Left renal cortex interstitium (tissue), 4 donors: ENCODE data around the gene H3-3A. TPM values are rescaled to one million over a fixed set of nuclear protein-coding genes. Genes with fewer than 3 reads are reported as not detected.
"Not testable (repeated sequence)": the region's sequence is repeated elsewhere in the genome, so short reads cannot be mapped to it uniquely, and the experiment has no call there.

Experiments
- DNase-seq, 4 donors: peaks; one replicate each; pipeline ENCODE4 v3.0.0-alpha.2; 2013; ENCODE audit warnings: low read depth in 4 of 4, low spot score in 2 of 4, missing footprints in 1 of 4
- polyA plus RNA-seq, 4 donors: library from polyadenylated mRNA; unstranded; fragments of 120-200 nt; gene quantifications; one replicate each; pipeline ENCODE4 v1.2.1, GENCODE V29; 2013; ENCODE audit not compliant: insufficient read length in 4 of 4

The H3-3A gene
- polyA plus RNA-seq, 4 donors, result 1,203 to 1,589 (median 1,301) TPM

DNA sequence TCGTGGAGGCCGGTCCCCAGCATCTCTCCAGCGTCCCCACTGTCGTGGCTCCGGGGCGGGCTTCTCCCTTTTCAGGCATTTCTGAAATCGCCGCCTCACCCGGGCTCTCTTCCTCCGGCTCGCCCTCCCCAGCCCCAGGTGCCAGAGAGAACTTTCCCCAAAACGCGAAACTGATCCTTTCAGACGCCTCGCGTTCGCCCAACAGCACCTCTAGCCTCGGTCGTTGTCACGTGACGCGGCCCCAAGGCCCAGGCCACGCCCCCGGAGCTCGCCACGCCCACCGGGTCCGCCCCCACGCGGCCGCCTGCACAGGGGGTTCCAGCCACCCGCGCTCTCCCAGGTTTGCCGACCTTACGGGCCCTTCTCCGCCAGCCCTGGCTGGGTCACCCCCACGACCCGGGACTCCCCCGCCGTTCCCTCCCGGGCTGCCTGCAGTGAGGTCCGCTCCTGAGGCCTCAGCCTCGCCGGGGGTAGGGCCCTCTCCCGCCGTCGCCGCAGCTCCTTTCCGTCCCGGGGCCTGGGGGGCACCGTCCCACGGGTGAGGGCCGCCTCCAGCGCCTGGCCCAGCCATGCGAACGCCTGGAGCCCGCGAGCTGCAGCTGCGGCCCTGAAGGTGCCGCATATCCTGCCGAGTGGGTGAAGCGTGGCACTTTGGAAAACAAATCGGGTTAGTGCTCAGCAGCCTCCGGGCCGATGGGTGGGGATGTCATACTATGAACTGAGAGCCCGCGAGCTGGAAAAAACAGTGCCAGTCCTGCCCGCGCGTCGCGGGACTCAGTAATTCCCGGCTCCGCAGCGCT, 21.0 kb downstream of the H3-3A start:
- peak in 2 of 4 donors; percentile 64 to 68 for DNase-seq

DNA sequence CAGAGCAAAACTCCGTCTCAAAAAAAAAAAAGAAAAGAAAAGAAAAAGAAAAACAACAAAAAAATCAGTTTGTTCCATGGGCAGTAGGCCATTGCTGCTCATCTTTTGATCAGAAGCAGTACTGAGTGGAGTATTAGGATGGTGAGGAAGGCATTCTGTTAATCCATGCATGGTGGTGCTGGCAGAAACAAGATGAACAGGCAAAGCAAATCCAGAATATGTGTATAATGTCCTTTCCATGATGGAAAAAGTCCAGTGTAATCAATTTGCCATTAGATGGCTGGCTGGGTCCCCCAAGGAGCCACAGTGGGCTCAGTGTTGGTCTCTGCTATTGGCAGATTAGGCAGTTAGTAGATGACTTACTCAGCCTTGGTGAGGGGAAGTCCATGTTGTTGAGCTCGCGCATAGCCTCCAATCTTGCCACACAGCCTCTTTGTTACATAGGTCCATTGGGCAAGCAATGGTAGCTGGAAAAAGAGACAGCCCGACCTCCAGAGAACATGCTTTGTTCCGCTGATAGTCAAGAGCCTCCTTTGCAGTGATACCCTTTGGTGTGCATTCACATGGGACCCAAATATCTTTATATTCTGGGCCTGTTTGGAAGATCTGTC, 23.3 kb downstream of the H3-3A start:
- DNase-seq, result no peak

- no peak for DNase-seq
Observed at GRCh38 chr1:226086776-226087175, 24.3 kb downstream of the H3-3A start.

GRCh38 chr1:226091461-226091860, 28.9 kb downstream of the H3-3A start:
- no peak for DNase-seq

GRCh38 chr1:226092048-226092820, 29.7 kb downstream of the H3-3A start:
- DNase-seq, result not testable (repeated sequence)

- no peak for DNase-seq
Observed at GRCh38 chr1:226092965-226093364, 30.4 kb downstream of the H3-3A start.

GRCh38 chr1:226093621-226094020, 31.1 kb downstream of the H3-3A start:
- DNase-seq, result no peak

DNA sequence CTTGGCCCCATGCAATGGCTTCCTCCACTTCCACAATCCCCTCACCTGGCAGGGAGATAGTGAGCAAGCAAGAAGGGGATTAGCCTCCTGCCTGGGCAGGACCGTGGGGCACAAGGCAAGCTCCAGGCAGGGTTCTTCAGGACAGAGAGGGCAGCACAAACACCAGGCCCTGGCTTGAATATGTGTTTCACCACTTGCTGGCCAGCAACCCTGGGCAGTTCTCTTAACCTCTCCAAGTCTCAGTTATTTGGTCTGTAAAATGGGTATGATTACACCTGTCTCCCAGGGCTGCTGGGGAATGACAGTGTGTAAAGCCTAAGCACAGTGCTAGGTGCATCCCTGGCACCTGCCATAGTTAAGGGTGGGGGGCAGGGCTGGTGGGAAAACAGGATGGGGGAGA, 31.9 kb downstream of the H3-3A start:
- DNase-seq, result no peak

DNA sequence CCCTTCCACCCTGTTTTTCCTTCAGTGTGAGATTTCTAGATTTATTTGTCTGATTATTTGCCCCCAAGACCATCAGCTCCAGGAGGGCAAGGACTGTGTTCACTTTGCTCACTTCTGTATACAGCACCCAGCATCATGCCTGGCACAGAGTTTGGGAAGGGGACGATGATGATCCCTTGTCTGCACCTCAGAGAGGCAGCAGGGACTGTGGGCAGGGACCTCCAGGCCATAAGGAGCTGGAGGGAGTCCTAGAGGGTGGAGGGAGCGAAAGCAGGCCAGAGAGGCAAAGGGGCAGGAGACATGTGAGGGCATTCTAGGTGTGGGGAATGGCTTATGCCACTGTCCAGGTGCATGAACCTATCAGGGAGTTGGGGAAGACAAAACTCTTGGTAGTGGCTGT, 32.8 kb downstream of the H3-3A start:
- no peak for DNase-seq

DNA sequence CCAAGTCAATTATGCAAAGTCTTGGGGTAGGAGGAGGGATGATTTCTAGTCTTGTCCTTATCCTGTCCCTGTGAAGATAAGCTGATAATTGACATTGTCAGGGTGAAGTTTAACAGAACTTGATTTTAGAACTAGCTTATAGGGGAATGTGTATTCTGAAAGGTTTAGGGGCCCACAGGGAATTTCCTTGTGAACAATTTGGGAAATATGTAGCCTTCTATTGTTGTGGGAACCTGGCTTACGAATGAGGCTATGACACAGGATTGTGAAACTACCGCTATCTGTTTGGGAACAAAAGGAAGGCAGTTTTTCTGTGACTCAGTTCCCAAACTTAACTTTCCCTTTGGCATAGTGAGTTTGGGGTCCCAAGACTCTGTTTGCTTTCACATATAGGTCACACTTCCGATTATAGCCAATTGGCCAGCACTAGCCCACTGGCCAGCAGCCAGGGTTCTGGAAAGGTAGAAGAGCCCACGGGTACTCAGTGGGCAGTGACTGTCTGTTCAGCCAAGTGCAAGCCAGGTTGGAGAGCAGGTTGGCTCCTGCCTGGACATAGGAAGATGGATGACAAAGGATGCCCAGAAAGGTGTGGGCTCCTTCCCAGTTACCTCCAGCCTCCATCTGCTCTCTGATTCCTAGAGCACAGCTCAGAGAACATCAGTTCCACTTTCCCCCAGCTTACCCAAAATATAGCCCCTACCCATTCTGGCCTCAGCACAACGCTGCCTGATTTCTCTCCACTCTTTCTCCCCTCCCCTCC, 35.5 kb downstream of the H3-3A start:
- DNase-seq, result no peak

DNA sequence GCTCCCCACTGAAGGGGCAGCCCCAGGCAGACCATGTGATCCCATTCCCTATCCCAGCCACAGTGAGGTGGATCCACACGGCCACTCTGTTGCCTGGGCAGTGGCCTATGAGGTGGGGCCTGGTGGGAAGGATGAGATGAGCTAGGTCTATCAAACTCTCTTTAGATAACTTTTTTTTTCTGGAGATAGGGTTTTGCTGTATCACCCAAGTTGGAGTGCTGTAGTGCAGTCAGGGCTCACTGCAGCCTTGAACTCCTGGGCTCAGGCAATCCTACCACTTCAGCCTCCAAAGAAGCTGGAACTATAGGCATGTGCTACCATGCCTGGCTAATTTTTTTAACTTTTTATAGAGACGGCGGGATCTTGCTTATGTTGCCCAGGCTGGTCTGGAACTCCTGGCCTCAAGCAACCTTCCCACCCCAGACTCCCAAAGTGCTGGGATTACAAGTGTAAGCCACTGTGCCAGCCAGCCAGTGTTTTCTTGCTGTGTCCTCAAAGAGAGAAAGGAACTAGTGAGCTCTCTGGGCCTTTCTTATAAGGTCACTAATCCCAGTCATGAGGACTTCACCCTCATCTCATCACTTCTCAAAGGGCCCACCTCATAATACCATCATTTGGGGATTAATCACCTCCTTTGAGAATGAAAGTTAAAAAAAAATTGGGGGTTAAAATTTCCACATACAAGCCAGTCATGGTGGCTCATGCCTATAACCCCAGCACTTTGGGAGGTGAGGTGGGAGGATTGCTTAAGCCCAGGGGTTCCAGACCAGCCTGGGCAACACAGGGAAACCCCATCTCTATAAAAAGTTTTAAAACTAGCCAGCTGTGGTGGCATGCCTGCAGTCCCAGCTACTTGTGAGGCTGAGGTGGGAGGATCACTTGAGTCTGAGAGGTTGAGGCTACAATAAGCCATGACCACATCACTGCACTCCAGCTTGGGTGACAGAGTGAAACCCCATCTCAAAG, 36.6 kb downstream of the H3-3A start:
- DNase-seq, result no peak

DNA sequence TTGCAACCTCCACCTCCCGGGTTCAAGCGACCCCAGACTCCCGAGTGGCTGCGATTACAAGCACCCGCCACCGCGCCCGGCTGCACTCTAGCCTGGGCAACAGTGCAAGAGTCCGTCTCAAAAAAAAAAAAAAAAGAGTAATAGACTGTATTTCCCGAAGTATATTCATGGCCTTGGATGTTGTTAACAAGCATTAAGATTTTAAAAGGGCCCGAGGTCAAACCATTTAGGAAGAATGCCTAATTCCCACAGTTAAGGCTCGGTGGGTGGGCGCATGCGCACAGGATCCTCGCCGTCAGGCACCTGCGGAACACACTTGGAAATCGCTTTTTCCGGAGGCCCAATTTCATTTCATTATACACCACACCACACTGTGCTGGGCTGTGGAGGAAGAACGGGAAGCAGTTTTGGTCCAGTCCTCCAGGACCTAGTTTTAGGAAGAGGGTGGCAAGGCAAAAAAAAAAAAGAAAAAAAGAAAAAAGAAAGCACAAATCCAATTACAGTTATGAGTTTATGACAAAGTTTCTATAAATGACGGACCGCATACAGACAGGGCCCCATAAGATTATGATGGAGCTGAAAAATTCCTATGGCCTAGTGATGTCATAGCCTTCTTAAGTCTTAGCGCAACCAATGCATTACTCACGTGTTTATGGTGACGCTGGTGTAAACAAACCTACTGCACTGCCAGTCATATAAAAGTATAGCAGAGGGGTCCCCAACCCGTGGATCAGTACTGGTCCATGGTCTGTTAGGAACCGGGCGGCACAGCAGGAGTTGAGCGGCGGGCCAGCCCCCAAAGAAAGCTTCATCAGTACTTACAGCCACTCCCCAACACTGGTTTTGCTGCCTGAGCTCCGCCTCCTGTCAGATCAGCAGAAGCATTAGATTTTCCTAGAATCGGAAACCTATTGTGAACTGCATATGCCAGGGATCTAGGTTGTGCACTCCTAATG, 38.2 kb downstream of the H3-3A start:
- no peak for DNase-seq

DNA sequence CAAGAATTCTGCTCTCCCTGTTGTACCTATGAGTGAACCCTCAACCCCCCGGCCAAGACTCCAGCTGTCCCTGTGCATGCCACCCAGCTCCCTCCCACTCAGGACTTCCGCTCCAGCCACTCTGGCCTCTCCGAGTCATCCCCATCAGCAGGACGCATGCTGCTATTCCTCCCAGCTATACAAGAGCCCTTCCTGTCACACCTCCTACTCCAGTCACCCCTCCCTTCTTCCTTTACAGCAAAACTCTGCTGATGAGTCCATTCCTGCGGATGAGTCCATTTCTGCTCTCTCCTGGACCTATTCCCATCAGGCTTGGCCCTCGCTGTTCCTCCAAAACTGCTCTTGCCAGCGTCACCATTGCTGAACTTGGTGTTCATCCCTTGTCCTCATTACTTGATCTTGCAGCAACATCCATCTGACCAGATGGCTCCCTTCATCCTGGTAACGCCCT, 42.2 kb downstream of the H3-3A start:
- no peak for DNase-seq

DNA sequence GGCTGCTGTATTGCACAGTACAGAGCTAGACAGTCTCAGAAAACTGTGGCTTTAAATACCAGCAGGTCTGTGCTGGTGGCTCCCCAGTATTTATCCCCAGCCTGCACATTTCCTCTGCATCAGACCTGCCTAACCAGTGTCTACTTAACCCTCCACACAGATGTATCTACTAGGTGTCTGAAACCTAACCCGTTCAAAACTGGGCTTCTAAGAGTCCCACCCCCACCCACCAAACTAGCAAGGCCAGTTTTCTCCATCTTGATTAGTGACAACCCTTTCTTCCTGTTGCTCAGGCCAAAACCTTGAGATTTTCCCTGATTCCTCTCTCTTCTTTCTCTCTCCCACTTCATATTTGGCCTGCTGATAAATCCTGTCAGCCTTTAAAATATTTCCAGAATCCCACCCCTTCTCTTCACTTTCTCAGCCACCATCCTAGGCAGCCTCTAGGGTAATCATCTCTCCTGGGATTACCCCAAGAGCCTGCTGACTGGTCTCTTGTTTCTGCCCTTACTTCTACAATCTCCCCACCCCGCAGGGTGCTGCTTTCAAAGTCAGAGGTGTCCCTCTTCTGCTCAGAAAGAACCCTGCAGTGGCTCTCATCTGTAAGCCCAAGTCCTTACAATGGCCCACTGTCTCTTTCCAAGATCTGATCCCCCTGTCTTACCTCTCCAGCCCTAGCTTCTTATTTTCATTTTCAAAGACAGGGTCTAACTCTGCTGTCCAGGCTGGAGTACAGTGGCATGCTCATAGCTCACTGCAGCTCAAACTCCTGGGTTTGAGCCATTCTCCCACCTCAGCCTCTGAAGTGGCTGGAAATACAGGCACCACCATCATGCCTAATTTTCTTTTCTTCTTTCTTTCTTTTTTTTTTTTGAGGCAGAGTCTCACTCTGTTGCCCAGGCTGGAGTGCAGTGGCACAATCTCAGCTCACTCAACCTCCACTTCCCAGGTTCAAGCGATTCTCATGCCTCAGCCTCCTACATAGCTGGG, 45.2 kb downstream of the H3-3A start:
- no peak for DNase-seq

DNA sequence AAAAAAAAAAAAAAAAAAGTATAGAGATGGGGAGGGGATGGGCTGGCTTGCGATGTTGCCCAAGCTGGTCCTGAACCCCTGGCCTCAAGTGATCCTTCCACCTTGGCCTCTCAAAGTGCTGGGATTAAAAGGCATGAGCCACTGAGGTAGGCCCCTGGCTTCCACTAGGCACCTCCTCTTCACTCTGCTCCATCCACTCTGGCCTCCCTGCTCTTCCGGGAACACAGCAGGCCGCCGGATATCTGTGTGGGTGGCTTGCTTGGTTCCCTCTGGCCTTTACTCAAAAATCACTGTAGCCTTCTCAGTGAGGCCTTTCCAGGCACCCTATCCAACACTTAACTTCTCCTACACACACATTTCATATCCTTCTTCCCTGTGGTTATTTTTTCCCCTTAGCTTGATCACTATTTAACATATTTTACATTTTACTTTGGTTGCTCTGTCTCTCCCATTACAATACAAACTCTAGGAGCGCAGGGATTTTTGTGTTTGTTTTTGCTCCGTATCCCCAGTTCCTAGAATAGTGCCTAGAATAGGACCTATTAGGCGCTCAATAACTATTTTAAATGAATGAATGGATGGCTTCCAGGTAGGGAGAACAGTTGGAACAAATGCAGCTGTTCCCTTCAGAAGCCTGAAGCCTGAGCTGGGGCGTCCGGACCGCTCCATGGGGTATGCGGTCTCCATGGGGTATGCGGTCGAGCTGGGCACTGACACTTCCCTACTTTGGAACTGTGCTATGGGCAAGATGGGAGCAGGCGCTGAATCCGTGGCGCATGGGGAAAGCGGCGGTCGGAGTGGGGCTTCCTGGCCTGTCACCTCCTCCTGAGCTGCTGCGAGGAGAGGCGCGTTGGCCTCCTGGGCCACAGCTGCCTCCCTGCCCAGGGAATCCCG, 46.7 kb downstream of the H3-3A start:
- no peak for DNase-seq

- peak in 1 of 4 donors; percentile 65 for DNase-seq
Observed at GRCh38 chr1:226109829-226110248, 47.3 kb downstream of the H3-3A start.
